CD8-positive, alpha-beta memory T cell (primary cell): ENCODE results near the gene FHIT. TPM values are rescaled to one million over a fixed set of nuclear protein-coding genes. Genes with fewer than 3 reads are reported as not detected.

ENCODE experiments used
- CTCF ChIA-PET: fragments of 350-600 bp; sonication (Branson Sonifier 250); formaldehyde crosslinking; loops from one replicate; lab custom pipeline; 2021; ENCODE audit warnings: antibody characterized with exemption; lab: Charles Lee
- POLR2A ChIA-PET: fragments of 350-600 bp; sonication (Branson Sonifier 250); formaldehyde crosslinking; loops from one replicate; lab custom pipeline; 2021; ENCODE audit warnings: antibody characterized with exemption; lab: Charles Lee
- DNase-seq, 5 donors: peaks; one replicate each; pipeline versions ENCODE4 v3.0.0 to v3.0.0-alpha.2; 2020 to 2022; ENCODE audit warnings: mixed read lengths in 1 of 5
- H3K27ac ChIP-seq: one replicate; pipeline ENCODE4 v1.7.0; 2013; ENCODE audit warnings: low read depth, mild to moderate bottlenecking, low read length, moderate library complexity
- H3K27me3 ChIP-seq: 2 replicates; pipeline ENCODE4 v1.7.0; 2013; ENCODE audit warnings: low read length, mild to moderate bottlenecking; ENCODE audit not compliant: insufficient read depth, poor library complexity, severe bottlenecking
- H3K36me3 ChIP-seq: 2 replicates; pipeline ENCODE4 v1.7.0; 2013; ENCODE audit warnings: mild to moderate bottlenecking, low read length, moderate library complexity; ENCODE audit not compliant: insufficient read depth
- H3K4me1 ChIP-seq: 2 replicates; pipeline ENCODE4 v1.7.0; 2013; ENCODE audit warnings: mild to moderate bottlenecking, low read length, moderate library complexity; ENCODE audit not compliant: insufficient read depth
- H3K4me3 ChIP-seq: 2 replicates; pipeline ENCODE4 v1.7.0; 2013; ENCODE audit warnings: mild to moderate bottlenecking, low read length
- H3K9me3 ChIP-seq: 2 replicates; pipeline ENCODE4 v1.7.0; 2013; ENCODE audit warnings: mild to moderate bottlenecking, low read length
- H3K27ac Mint-ChIP-seq, 8 donors: one replicate each; pipeline ENCODE4 v1.8.0; 2020 to 2021; ENCODE audit warnings: mixed read lengths in 8 of 8, mild to moderate bottlenecking in 6 of 8, inconsistent platforms in 3 of 8, moderate library complexity in 3 of 8
- H3K27me3 Mint-ChIP-seq, 2 donors: one replicate each; pipeline ENCODE4 v1.8.0; 2020 to 2021; ENCODE audit warnings: mixed read lengths in 2 of 2, mild to moderate bottlenecking in 1 of 2, moderate library complexity in 1 of 2
- H3K36me3 Mint-ChIP-seq, 3 donors: one replicate each; pipeline ENCODE4 v1.8.0; 2020 to 2021; ENCODE audit warnings: mixed read lengths in 3 of 3, inconsistent platforms in 1 of 3, mild to moderate bottlenecking in 1 of 3
- H3K4me1 Mint-ChIP-seq, 3 donors: one replicate each; pipeline ENCODE4 v1.8.0; 2020 to 2021; ENCODE audit warnings: mixed read lengths in 3 of 3, inconsistent platforms in 1 of 3, mild to moderate bottlenecking in 1 of 3
- H3K4me3 Mint-ChIP-seq, 7 donors: one replicate each; pipeline ENCODE4 v1.8.0; 2020 to 2021; ENCODE audit warnings: mixed read lengths in 7 of 7, mild to moderate bottlenecking in 6 of 7, moderate library complexity in 4 of 7, inconsistent platforms in 2 of 7
- H3K9me3 Mint-ChIP-seq, 5 donors: one replicate each; pipeline ENCODE4 v1.8.0; 2020 to 2022; ENCODE audit warnings: mixed read lengths in 5 of 5, mild to moderate bottlenecking in 3 of 5, moderate library complexity in 2 of 5, inconsistent platforms in 1 of 5
- polyA plus RNA-seq: library from polyadenylated mRNA; unstranded; fragments of 300-500 nt; fragmentation: Illumina TruSeq; gene quantifications from one replicate; pipeline ENCODE4 v1.2.3, GENCODE V29; 2021
- total RNA-seq, 2 experiments: library from RNA; stranded (reverse); gene quantifications; one replicate each; pipeline ENCODE4 v1.2.3, GENCODE V29; 2021

The FHIT gene
- total and polyA plus RNA-seq, 3 experiments from 2014 or later = 4.1 to 7.4 (median 4.2) TPM

DNA sequence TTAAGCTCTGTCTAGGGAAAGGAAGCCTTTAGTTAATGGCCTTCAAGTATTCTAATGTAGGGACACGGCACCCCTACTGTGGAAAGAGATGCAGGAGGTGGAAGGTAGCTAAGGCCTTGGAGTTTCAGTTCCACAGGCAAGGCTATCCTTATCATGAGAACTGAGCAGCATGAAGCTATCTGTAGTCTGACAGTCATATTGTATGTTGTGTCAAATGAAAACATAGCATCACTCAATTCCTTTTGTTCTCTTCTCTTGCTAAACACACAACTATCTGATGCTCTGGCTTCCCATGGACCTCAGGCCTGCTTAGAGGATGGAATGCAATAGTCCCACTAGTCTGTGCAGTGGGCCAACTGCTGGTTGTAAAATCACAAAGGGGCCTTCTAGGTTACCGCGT lies 380.9 kb downstream of the FHIT start:
- Histone ChIP-seq H3K27me3 (no peaks in the 10 kb centered on the region), H3K36me3 (no peaks in the 10 kb centered on the region), H3K9me3 (no peaks in the 10 kb centered on the region), H3K4me1 (no peaks in the 10 kb centered on the region), H3K4me3 (no peak overlapping the region), H3K27ac (no peak overlapping the region)
- ChIA-PET POLR2A (no interaction called here), CTCF (no interaction called here)
- Mint-ChIP-seq H3K4me1 (no peaks in the 10 kb centered on the region), H3K9me3 (peaks cover 2 to 12% (median 9%) of the 10 kb centered on the region in 5 donors), H3K4me3 (no peak overlapping the region), H3K27me3 (peaks cover 0 to 1% of the 10 kb centered on the region in 2 donors), H3K27ac (no peak overlapping the region), H3K36me3 (peaks cover 0 to 3% (median 1%) of the 10 kb centered on the region in 3 donors)
- DNase-seq = no peak

GRCh38 chr3:60867200-60867599 lies 384.1 kb downstream of the FHIT start:
- no peak overlapping the region for H3K4me3 Mint-ChIP-seq
- POLR2A ChIA-PET = no interaction called here

GRCh38 chr3:60856257-60857046 lies 394.8 kb downstream of the FHIT start:
- Histone ChIP-seq H3K27ac (no peak overlapping the region), H3K9me3 (no peaks in the 10 kb centered on the region), H3K36me3 (no peaks in the 10 kb centered on the region), H3K27me3 (no peaks in the 10 kb centered on the region), H3K4me3 (no peak overlapping the region), H3K4me1 (no peaks in the 10 kb centered on the region)
- Mint-ChIP-seq H3K27ac (no peak overlapping the region), H3K4me1 (no peaks in the 10 kb centered on the region), H3K36me3 (peaks cover 0 to 14% (median 0%) of the 10 kb centered on the region in 3 donors), H3K4me3 (no peak overlapping the region), H3K27me3 (no peaks in the 10 kb centered on the region), H3K9me3 (peaks cover 2 to 12% (median 6%) of the 10 kb centered on the region in 5 donors)
- CTCF ChIA-PET = no interaction called here
- no peak for DNase-seq
- POLR2A ChIA-PET = no interaction called here

More at GRCh38 chr3:60867200-60867599, 384.1 kb downstream of the FHIT start:
- Histone ChIP-seq H3K36me3 (no peaks in the 10 kb centered on the region), H3K4me3 (no peak overlapping the region), H3K27me3 (no peaks in the 10 kb centered on the region), H3K4me1 (no peaks in the 10 kb centered on the region), H3K9me3 (no peaks in the 10 kb centered on the region), H3K27ac (no peak overlapping the region)
- no peak for DNase-seq
- CTCF ChIA-PET = no interaction called here
- Mint-ChIP-seq H3K4me1 (no peaks in the 10 kb centered on the region), H3K27ac (no peak overlapping the region), H3K27me3 (peaks cover 0 to 1% of the 10 kb centered on the region in 2 donors), H3K9me3 (peaks cover 2 to 12% (median 9%) of the 10 kb centered on the region in 5 donors), H3K36me3 (no peaks in the 10 kb centered on the region)

DNA sequence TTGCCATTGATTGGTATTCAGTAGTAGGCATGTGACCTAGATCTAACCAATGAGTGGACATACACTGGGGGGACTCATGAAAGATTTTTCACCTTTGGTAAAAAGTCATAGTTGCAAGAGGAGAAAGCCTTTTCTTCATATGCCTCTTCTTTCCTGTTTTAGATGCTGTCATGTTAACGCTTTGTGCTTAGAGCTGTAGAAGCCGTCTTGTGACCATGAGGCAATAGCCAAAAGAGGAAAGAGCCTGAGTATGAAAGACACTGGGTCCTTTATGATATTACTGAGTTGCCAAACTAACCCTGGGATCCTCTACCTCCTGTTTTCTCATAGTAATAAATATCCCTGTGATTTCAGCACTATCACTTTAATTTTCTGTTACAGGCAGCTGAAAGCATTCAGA lies 396.0 kb downstream of the FHIT start:
- no peaks in the 10 kb centered on the region for H3K4me1 ChIP-seq
- H3K36me3 ChIP-seq = no peaks in the 10 kb centered on the region
- POLR2A ChIA-PET = no interaction called here
- H3K4me1 Mint-ChIP-seq = no peaks in the 10 kb centered on the region
- CTCF ChIA-PET = no interaction called here
- H3K4me3 ChIP-seq = no peak overlapping the region
- no peak for DNase-seq
- no peak overlapping the region for H3K27ac Mint-ChIP-seq
- peaks cover 0 to 14% (median 0%) of the 10 kb centered on the region in 3 donors for H3K36me3 Mint-ChIP-seq
- no peaks in the 10 kb centered on the region for H3K27me3 Mint-ChIP-seq
- H3K27ac ChIP-seq = no peak overlapping the region
- peaks cover 3 to 14% (median 5%) of the 10 kb centered on the region in 5 donors for H3K9me3 Mint-ChIP-seq
- no peaks in the 10 kb centered on the region for H3K27me3 ChIP-seq
- no peaks in the 10 kb centered on the region for H3K9me3 ChIP-seq
- no peak overlapping the region for H3K4me3 Mint-ChIP-seq

- no peaks in the 10 kb centered on the region for H3K27me3 Mint-ChIP-seq
- no peaks in the 10 kb centered on the region for H3K4me1 Mint-ChIP-seq
- no peaks in the 10 kb centered on the region for H3K36me3 ChIP-seq
- CTCF ChIA-PET = no interaction called here
- H3K27ac Mint-ChIP-seq = no peak overlapping the region
- no peak overlapping the region for H3K4me3 Mint-ChIP-seq
- peaks cover 4 to 14% (median 5%) of the 10 kb centered on the region in 5 donors for H3K9me3 Mint-ChIP-seq
- H3K4me3 ChIP-seq = no peak overlapping the region
- no peaks in the 10 kb centered on the region for H3K4me1 ChIP-seq
- H3K27me3 ChIP-seq = no peaks in the 10 kb centered on the region
- no peak overlapping the region for H3K27ac ChIP-seq
- POLR2A ChIA-PET = no interaction called here
- peaks cover 0 to 14% (median 0%) of the 10 kb centered on the region in 3 donors for H3K36me3 Mint-ChIP-seq
- no peak for DNase-seq
- H3K9me3 ChIP-seq = no peaks in the 10 kb centered on the region
These were observed 396.5 kb downstream of the FHIT start for GRCh38 chr3:60854791-60855190.

DNA sequence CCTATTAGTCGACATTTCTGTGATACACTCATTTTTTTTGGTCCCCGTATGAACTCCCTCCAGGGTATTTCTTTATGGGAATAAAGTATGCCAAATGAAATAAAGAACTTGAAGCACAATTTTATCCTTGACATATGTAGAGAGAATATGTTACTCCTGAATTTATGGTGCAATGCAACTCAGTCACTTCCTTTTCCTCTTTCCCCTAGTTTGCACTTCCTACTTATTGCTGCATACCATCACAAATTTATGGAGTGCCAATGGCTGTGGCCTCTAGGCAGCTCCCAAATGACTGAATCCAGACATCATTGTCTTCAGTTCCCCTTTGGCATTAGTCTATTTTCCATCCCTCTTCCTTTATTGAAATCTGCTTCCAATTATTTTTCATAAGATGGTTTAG lies 403.5 kb downstream of the FHIT start:
- no peaks in the 10 kb centered on the region for H3K4me1 ChIP-seq
- Mint-ChIP-seq H3K27ac (no peak overlapping the region), H3K4me1 (no peaks in the 10 kb centered on the region), H3K9me3 (peaks cover 2 to 7% (median 4%) of the 10 kb centered on the region in 5 donors), H3K4me3 (no peak overlapping the region), H3K27me3 (peaks cover 0 to 2% of the 10 kb centered on the region in 2 donors), H3K36me3 (no peaks in the 10 kb centered on the region)
- DNase-seq = no peak
- ChIA-PET POLR2A (no interaction called here), CTCF (no interaction called here)
- H3K4me3 ChIP-seq = no peak overlapping the region
- no peaks in the 10 kb centered on the region for H3K27me3 ChIP-seq
- no peaks in the 10 kb centered on the region for H3K9me3 ChIP-seq
- H3K27ac ChIP-seq = no peak overlapping the region
- no peaks in the 10 kb centered on the region for H3K36me3 ChIP-seq

- Mint-ChIP-seq H3K4me1 (no peaks in the 10 kb centered on the region), H3K4me3 (no peak overlapping the region), H3K27me3 (peaks cover 0 to 2% of the 10 kb centered on the region in 2 donors), H3K9me3 (peaks cover 0 to 4% (median 4%) of the 10 kb centered on the region in 5 donors), H3K27ac (no peak overlapping the region), H3K36me3 (no peaks in the 10 kb centered on the region)
- no peaks in the 10 kb centered on the region for H3K9me3 ChIP-seq
- ChIA-PET POLR2A (no interaction called here), CTCF (no interaction called here)
- H3K4me1 ChIP-seq = no peaks in the 10 kb centered on the region
- no peak for DNase-seq
- no peak overlapping the region for H3K27ac ChIP-seq
- H3K4me3 ChIP-seq = no peak overlapping the region
- H3K27me3 ChIP-seq = no peaks in the 10 kb centered on the region
- H3K36me3 ChIP-seq = no peaks in the 10 kb centered on the region
These were observed 407.0 kb downstream of the FHIT start for GRCh38 chr3:60844256-60844655.

- H3K27me3 Mint-ChIP-seq = peaks cover 0 to 2% of the 10 kb centered on the region in 2 donors
- CTCF ChIA-PET = no interaction called here
- Histone ChIP-seq H3K27me3 (no peaks in the 10 kb centered on the region), H3K27ac (no peak overlapping the region), H3K9me3 (no peaks in the 10 kb centered on the region), H3K4me3 (no peak overlapping the region), H3K36me3 (no peaks in the 10 kb centered on the region), H3K4me1 (no peaks in the 10 kb centered on the region)
- H3K36me3 Mint-ChIP-seq = no peaks in the 10 kb centered on the region
- H3K9me3 Mint-ChIP-seq = peaks cover 0 to 9% (median 4%) of the 10 kb centered on the region in 5 donors
- H3K4me3 Mint-ChIP-seq = no peak overlapping the region
- no peak for DNase-seq
- no peaks in the 10 kb centered on the region for H3K4me1 Mint-ChIP-seq
- H3K27ac Mint-ChIP-seq = no peak overlapping the region
- POLR2A ChIA-PET = no interaction called here
These were observed 409.9 kb downstream of the FHIT start for GRCh38 chr3:60841355-60841754.
